Peyer's patch (tissue), 4 donors: Measurements from ENCODE around the gene TNFRSF8.

ENCODE experiments used
- POLR2A ChIP-seq, 2 donors: fragments of 450-650 bp; IDR thresholded peaks; one replicate each; pipeline ENCODE4 v1.5.1; 2017; ENCODE audit warnings: antibody characterized with exemption in 2 of 2, mild to moderate bottlenecking in 2 of 2, moderate library complexity in 2 of 2
- TF ChIP-seq, protein P1 (sequence below), 6 experiments: fragments of 450-650 bp in 4 of 6; fragments of 200-600 bp in 2 of 6; sonication (generic) in 1 of 6; IDR thresholded peaks; one replicate each; pipeline ENCODE4 v1.5.1; 2017 to 2019; ENCODE audit warnings: antibody characterized with exemption in 6 of 6, mild to moderate bottlenecking in 3 of 6, moderate library complexity in 1 of 6

DNA sequence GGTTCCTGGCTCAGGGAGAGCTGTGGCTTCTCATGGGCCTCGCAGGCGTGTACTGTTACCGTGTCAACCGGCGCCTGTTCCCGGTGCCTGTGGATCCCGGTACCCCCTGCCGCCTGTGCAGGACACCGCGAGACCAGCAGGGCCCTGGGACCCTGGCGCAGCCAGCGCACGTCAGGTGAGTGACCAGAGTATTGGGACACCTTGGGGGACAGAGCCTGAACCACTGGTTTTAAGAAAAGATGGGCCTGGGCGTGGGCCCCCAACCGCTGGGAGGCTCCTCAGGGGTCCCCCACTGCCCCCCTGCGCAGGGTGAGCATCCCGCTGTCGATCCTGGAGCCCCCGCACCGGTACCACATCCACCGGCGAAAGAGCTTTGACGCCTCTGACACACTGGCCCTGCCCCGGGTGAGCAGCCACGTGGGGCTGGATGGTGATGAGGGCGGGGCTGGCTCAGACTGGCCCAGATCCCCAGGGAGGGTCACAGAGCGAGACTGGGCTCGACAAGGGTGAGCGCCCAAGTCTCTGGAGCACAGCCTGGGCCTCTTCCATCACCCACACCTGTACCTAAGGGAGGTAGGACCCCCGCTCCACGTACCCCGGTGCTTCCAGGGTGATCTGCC is 33.3 kb upstream of the TNFRSF8 start:
- TF ChIP-seq, protein P1, sequence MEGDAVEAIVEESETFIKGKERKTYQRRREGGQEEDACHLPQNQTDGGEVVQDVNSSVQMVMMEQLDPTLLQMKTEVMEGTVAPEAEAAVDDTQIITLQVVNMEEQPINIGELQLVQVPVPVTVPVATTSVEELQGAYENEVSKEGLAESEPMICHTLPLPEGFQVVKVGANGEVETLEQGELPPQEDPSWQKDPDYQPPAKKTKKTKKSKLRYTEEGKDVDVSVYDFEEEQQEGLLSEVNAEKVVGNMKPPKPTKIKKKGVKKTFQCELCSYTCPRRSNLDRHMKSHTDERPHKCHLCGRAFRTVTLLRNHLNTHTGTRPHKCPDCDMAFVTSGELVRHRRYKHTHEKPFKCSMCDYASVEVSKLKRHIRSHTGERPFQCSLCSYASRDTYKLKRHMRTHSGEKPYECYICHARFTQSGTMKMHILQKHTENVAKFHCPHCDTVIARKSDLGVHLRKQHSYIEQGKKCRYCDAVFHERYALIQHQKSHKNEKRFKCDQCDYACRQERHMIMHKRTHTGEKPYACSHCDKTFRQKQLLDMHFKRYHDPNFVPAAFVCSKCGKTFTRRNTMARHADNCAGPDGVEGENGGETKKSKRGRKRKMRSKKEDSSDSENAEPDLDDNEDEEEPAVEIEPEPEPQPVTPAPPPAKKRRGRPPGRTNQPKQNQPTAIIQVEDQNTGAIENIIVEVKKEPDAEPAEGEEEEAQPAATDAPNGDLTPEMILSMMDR (IDR thresholded peaks at IDR 0.05): no peak
- TF ChIP-seq POLR2A (IDR thresholded peaks at IDR 0.05): no peak
